K562 (cell line): ENCODE data around the gene PAPSS2. TPM values are rescaled to one million over a fixed set of nuclear protein-coding genes. Genes with fewer than 3 reads are reported as not detected.

Experiments
- ATAC-seq: fragments of 200-7000 bp; cut with Tn5 transposase; 3 replicates; pipeline ENCODE4 v1.9.1; 2020; ENCODE audit warnings: moderate library complexity
- BruUV-seq: library from RNA; stranded (reverse); fragments of 400-500 nt; replicated peaks from 2 replicates; lab custom pipeline; 2021; lab: Mats Ljungman, UMichigan
- CTCF ChIA-PET: fragments of 300-600 bp; formaldehyde crosslinking; extraction: SDS; loops from one replicate; lab custom pipeline; 2021; ENCODE audit warnings: low intra/inter-chr PET ratio; lab: Yijun Ruan, JAX
- POLR2A ChIA-PET: fragments of 300-600, 350-650 bp; sonication (Branson Sonifier 250); formaldehyde crosslinking; extraction: SDS; loops from one replicate; lab custom pipeline; 2021; ENCODE audit warnings: antibody characterized with exemption, inconsistent platforms; lab: Yijun Ruan, JAX
- DNase-seq, 4 experiments: peaks; one replicate each; pipeline versions ENCODE4 v3.0.0 to v3.0.0-alpha.2; 2011 to 2018; ENCODE audit warnings: low spot score in 3 of 4, mixed read lengths in 3 of 4; ENCODE audit errors: extremely low read depth in 1 of 4
- FAIRE-seq: peaks from 2 replicates; lab custom pipeline; 2011; peaks lifted over from hg19 to GRCh38; lab: Jason Lieb, UNC
- H2AFZ ChIP-seq: 2 replicates; pipeline ENCODE4 v1.6.0; 2011; ENCODE audit warnings: low read depth, low read length, control low read depth, inconsistent platforms
- H3K27ac ChIP-seq: fragments of 200-600 bp; 3 replicates; pipeline ENCODE4 v1.8.0; 2011; ENCODE audit warnings: low read depth, mild to moderate bottlenecking, control low read depth, inconsistent platforms, low read length, moderate library complexity, mixed read lengths; ENCODE audit errors: extremely low read depth
- H3K27me3 ChIP-seq, 2 experiments: fragments of 300-600 bp in 1 of 2; 2 replicates in 1 of 2; 3 replicates in 1 of 2; pipeline versions ENCODE4 v1.6.0 to v1.8.0; 2011; ENCODE audit warnings: inconsistent platforms in 2 of 2, low read length in 2 of 2, mild to moderate bottlenecking in 1 of 2, mixed read lengths in 1 of 2, moderate library complexity in 1 of 2; ENCODE audit not compliant: control insufficient read depth in 2 of 2, insufficient read depth in 2 of 2
- H3K36me3 ChIP-seq: fragments of 300-600 bp; 3 replicates; pipeline ENCODE4 v1.8.0; 2011; ENCODE audit warnings: mild to moderate bottlenecking, low read length, inconsistent platforms; ENCODE audit not compliant: control insufficient read depth, insufficient read depth
- H3K4me1 ChIP-seq, 2 experiments: fragments of 200-600 bp in 1 of 2; replicated peaks in 1 of 2; 2 replicates in 1 of 2; 3 replicates in 1 of 2; pipeline versions ENCODE4 v1.5.1 to v1.8.0; 2011; ENCODE audit warnings: inconsistent platforms in 2 of 2, low read length in 2 of 2, mild to moderate bottlenecking in 1 of 2, mixed read lengths in 1 of 2, moderate library complexity in 1 of 2; ENCODE audit not compliant: control insufficient read depth in 2 of 2, insufficient read depth in 2 of 2
- H3K4me2 ChIP-seq: 2 replicates; pipeline ENCODE4 v1.6.1; 2011; ENCODE audit warnings: low read length, control low read depth, inconsistent platforms, mixed read lengths; ENCODE audit not compliant: insufficient read depth
- H3K4me3 ChIP-seq: fragments of 200-600 bp; sonication (generic), shearing (Covaris generic); 2 replicates; pipeline ENCODE4 v1.5.1; 2016; ENCODE audit warnings: control low read depth, inconsistent platforms
- H3K79me2 ChIP-seq: fragments of 200-600 bp; 3 replicates; pipeline ENCODE4 v1.8.0; 2011; ENCODE audit warnings: low read length, inconsistent platforms; ENCODE audit not compliant: control insufficient read depth, insufficient read depth
- H3K9ac ChIP-seq, 2 experiments: 2 replicates each; pipeline versions ENCODE4 v1.6.0 to v1.6.1; 2011; ENCODE audit warnings: low read depth in 2 of 2, low read length in 2 of 2, control low read depth in 1 of 2, inconsistent platforms in 1 of 2, mild to moderate bottlenecking in 1 of 2, mixed read lengths in 1 of 2; ENCODE audit not compliant: insufficient read depth in 1 of 2
- H3K9me1 ChIP-seq: one replicate; pipeline ENCODE4 v1.6.0; 2011; ENCODE audit warnings: inconsistent platforms, mild to moderate bottlenecking, low read length, moderate library complexity; ENCODE audit not compliant: control insufficient read depth, insufficient read depth
- H3K9me3 ChIP-seq: replicated peaks from 2 replicates; pipeline ENCODE4 v1.5.1; 2011; ENCODE audit warnings: low read depth, low read length, inconsistent platforms; ENCODE audit not compliant: control insufficient read depth, insufficient read depth
- H4K20me1 ChIP-seq: replicated peaks from 2 replicates; pipeline ENCODE4 v1.6.1; 2011; ENCODE audit warnings: low read length, inconsistent platforms, mixed read lengths; ENCODE audit not compliant: control insufficient read depth, insufficient read depth
- C11orf30 ChIP-seq: fragments of 450-650 bp; IDR thresholded peaks from 2 replicates; pipeline ENCODE4 v1.6.1; 2016; ENCODE audit warnings: low read depth, mild to moderate bottlenecking
- CEBPG ChIP-seq, 3 experiments: fragments of 200-800 bp in 1 of 3; sonication (Bioruptor generic) in 1 of 3; sonication (generic) in 1 of 3; formaldehyde crosslinking in 1 of 3; IDR thresholded peaks in 2 of 3; conservative IDR thresholded peaks in 1 of 3; 2 replicates each; pipeline versions ENCODE4 v1.6.1 to v1.8.0; 2016 to 2022; ENCODE audit warnings: missing compliant biosample characterization in 2 of 3, missing genetic modification characterization in 2 of 3, mild to moderate bottlenecking in 1 of 3, missing genetic modification reagents in 1 of 3
- ETS2 ChIP-seq: IDR thresholded peaks from 2 replicates; pipeline ENCODE4 v1.6.1; 2016; ENCODE audit warnings: borderline replicate concordance, missing genetic modification characterization, mild to moderate bottlenecking, moderate library complexity, missing compliant biosample characterization; ENCODE audit not compliant: poor library complexity, severe bottlenecking
- FOXP1 ChIP-seq: sonication (generic); formaldehyde crosslinking; IDR thresholded peaks from 2 replicates; pipeline ENCODE4 v1.8.0; 2022; ENCODE audit warnings: mild to moderate bottlenecking, missing genetic modification reagents
- HNRNPH1 ChIP-seq: fragments of 200-400 bp; formaldehyde crosslinking; optimal IDR thresholded peaks from 2 replicates; pipeline ENCODE3; 2017; ENCODE audit warnings: low read depth, mild to moderate bottlenecking, low read length, moderate library complexity
- NFXL1 ChIP-seq: fragments of 450-650 bp; formaldehyde crosslinking; IDR thresholded peaks from 2 replicates; pipeline ENCODE4 v1.4.0; 2021; ENCODE audit warnings: mild to moderate bottlenecking
- PTTG1 ChIP-seq: fragments of 450-650 bp; IDR thresholded peaks from 2 replicates; pipeline ENCODE4 v1.6.1; 2016; ENCODE audit warnings: low read depth, mild to moderate bottlenecking, missing genetic modification characterization, missing compliant biosample characterization
- TFAP4 ChIP-seq: sonication (generic); formaldehyde crosslinking; IDR thresholded peaks from 2 replicates; pipeline ENCODE4 v1.8.0; 2022; ENCODE audit warnings: missing genetic modification reagents, mild to moderate bottlenecking, moderate library complexity, borderline replicate concordance
- ZEB2 ChIP-seq: fragments of 450-650 bp; IDR thresholded peaks from 2 replicates; pipeline ENCODE4 v1.6.1; 2016
- ZNF274 ChIP-seq: IDR thresholded peaks from 2 replicates; pipeline ENCODE4 v1.6.1; 2011; ENCODE audit warnings: low read depth, mild to moderate bottlenecking, low read length, moderate library complexity, borderline replicate concordance
- ZNF316 ChIP-seq: fragments of 450-650 bp; IDR thresholded peaks from 2 replicates; pipeline ENCODE4 v1.6.1; 2016
- ZNF584 ChIP-seq: fragments of 200-800 bp; sonication (Bioruptor generic); IDR thresholded peaks from 2 replicates; pipeline ENCODE4 v1.6.1; 2016; ENCODE audit warnings: low read depth, mild to moderate bottlenecking, missing genetic modification characterization, missing compliant biosample characterization
- ZNF699 ChIP-seq: fragments of 250-450 bp; sonication (Bioruptor Pico); IDR thresholded peaks from 2 replicates; pipeline ENCODE4 v1.8.0; 2021; ENCODE audit warnings: mild to moderate bottlenecking, moderate library complexity; ENCODE audit not compliant: insufficient replicate concordance
- WGBS: fragments of 100-300 bp; shearing (Covaris generic); methylation state at CpG from one replicate; pipeline ENCODE4 v1.1.6; 2016; ENCODE audit warnings: low coverage, mixed read lengths; ENCODE audit not compliant: insufficient coverage; ENCODE audit errors: missing lambda C conversion rate; 5-methylcytosine and 5-hydroxymethylcytosine counted together
- in situ Hi-C: fragments of 300-500 bp; cut with MboI; formaldehyde crosslinking; loops from 4 replicates; pipeline ENCODE4 v1.15.0; 2018; ENCODE audit warnings: inconsistent platforms, mixed read lengths
- intact Hi-C: fragments of 100-400 bp; cut with micrococcal nuclease; formaldehyde crosslinking; loops from 2 replicates; pipeline ENCODE4 v1.14.2; 2022
- polyA plus RNA-seq, 8 experiments: library from polyadenylated mRNA; depleted of rRNA in 4 of 8; stranded (reverse) in 5 of 8; unstranded in 3 of 8; fragments of >200 nt; fragmentation: Nextera tagmentation in 2 of 8; fragmentation: Illumina TruSeq in 1 of 8; extraction: Ambion mirVana in 2 of 8; extraction: Trizol in 1 of 8; gene quantifications; 2 replicates each; pipeline versions ENCODE4 v1.2.1 to v1.2.3, GENCODE V29; 2011 to 2014; ENCODE audit warnings: inconsistent platforms in 1 of 8, missing spikeins in 1 of 8
- total RNA-seq, 7 experiments: library from RNA; depleted of rRNA in 6 of 7; stranded (reverse); fragments of >200 nt in 6 of 7; fragmentation: Illumina TruSeq in 2 of 7; extraction: Trizol in 2 of 7; gene quantifications; 2 replicates each; pipeline versions ENCODE4 v1.2.1 to v1.2.3, GENCODE V29; 2011 to 2021; ENCODE audit warnings: low replicate concordance in 1 of 7

The PAPSS2 gene
- total and polyA plus RNA-seq, 9 of the 15 experiments (the other 6 are each of a cell fraction or from before 2014, with no cell fraction given): 0.01 to 0.29 TPM; not detected in 7

- POLR2A ChIA-PET: no interaction called here
- 0 out of 2 replicates have a peak, but pooled peaks have one; percentile 16 for TF ChIP-seq C11orf30
- peak; percentile 43; the same call in 1 of the 2 replicates for TF ChIP-seq ZNF316
- no peak for TF ChIP-seq ZNF274
- no peak for TF ChIP-seq ZNF699 (CRISPR knock-in tag)
- H3K79me2 ChIP-seq: no peaks in the 10 kb centered on the region
- no peaks in the 10 kb centered on the region for H3K36me3 ChIP-seq
- ATAC-seq (no peak), FAIRE-seq (no peak), DNase-seq (no peak)
- H3K4me3 ChIP-seq: no peak overlapping the region
- H3K9me1 ChIP-seq: no peaks in the 10 kb centered on the region
- no peak overlapping the region for H3K4me2 ChIP-seq
- CTCF ChIA-PET: no interaction called here
- no peak overlapping the region for H2AFZ ChIP-seq
- no peaks in the 10 kb centered on the region for H3K9me3 ChIP-seq
- peaks cover 0 to 3% of the 10 kb centered on the region in 2 experiments; a peak in 1 of 5 replicates for H3K27me3 ChIP-seq
- 9% methylated on average over 4 of the region's 4 CpGs for WGBS
- H3K9ac ChIP-seq: no peak overlapping the region
- no peaks in the 10 kb centered on the region for H3K4me1 ChIP-seq
- no peaks in the 10 kb centered on the region for H4K20me1 ChIP-seq
- intact Hi-C loops (no loop called here), in situ Hi-C loops (no loop called here)
- no TSS peak for BruUV-seq
- no peak overlapping the region for H3K27ac ChIP-seq
Observed at GRCh38 chr10:87683356-87683755, 23.7 kb downstream of the PAPSS2 start.

- no peak for ATAC-seq
- H3K4me1 ChIP-seq: no peaks in the 10 kb centered on the region
- H3K9ac ChIP-seq: no peak overlapping the region
- ChIA-PET POLR2A (no interaction called here), CTCF (no interaction called here)
- H3K27ac ChIP-seq: no peak overlapping the region
- no peaks in the 10 kb centered on the region for H3K9me1 ChIP-seq
- FAIRE-seq: no peak
- intact Hi-C loops: no loop called here
- no peak for TF ChIP-seq PTTG1 (tag)
- TF ChIP-seq TFAP4 (CRISPR knock-in tag): no peak
- TF ChIP-seq CEBPG (CRISPR knock-in tag; IDR thresholded peaks at IDR 0.05): no peak
- TF ChIP-seq CEBPG (tag; conservative IDR thresholded peaks at IDR 0.05 in 1 of 2, IDR thresholded peaks at IDR 0.05 in 1 of 2): no peak
- no peak for TF ChIP-seq NFXL1 (CRISPR knock-in tag)
- no peak for TF ChIP-seq HNRNPH1
- TF ChIP-seq ZEB2: no peak
- TF ChIP-seq ZNF584: no peak
- no peak for TF ChIP-seq FOXP1 (CRISPR knock-in tag)
- no peak for TF ChIP-seq ETS2 (tag)
- in situ Hi-C loops: no loop called here
- no peak for DNase-seq
- WGBS: 3% methylated on average over 7 of the region's 7 CpGs
- no peaks in the 10 kb centered on the region for H4K20me1 ChIP-seq
- H3K9me3 ChIP-seq: no peaks in the 10 kb centered on the region
- BruUV-seq: no TSS peak
- H3K79me2 ChIP-seq: no peaks in the 10 kb centered on the region
- H3K4me2 ChIP-seq: no peak overlapping the region
- no peaks in the 10 kb centered on the region for H3K36me3 ChIP-seq
- no peak overlapping the region for H3K4me3 ChIP-seq
- H2AFZ ChIP-seq: no peak overlapping the region
- peaks cover 0 to 3% of the 10 kb centered on the region in 2 experiments; a peak in 1 of 5 replicates for H3K27me3 ChIP-seq
Observed at GRCh38 chr10:87684001-87684638, 24.4 kb downstream of the PAPSS2 start.
